Panc1 (cell line): ENCODE measurements around the gene IQGAP1.

Experiments
- CTCF ChIP-seq: fragments of 450-650 bp; IDR thresholded peaks from 2 replicates; pipeline ENCODE4 v1.5.1; 2017; ENCODE audit warnings: mild to moderate bottlenecking
- POLR2AphosphoS5 ChIP-seq: IDR thresholded peaks from 2 replicates; pipeline ENCODE4 v1.6.1; 2012; ENCODE audit warnings: mild to moderate bottlenecking, low read depth, low read length, moderate library complexity
- REST ChIP-seq, 2 experiments: IDR thresholded peaks; 2 replicates each; pipeline ENCODE4 v1.6.1; 2011 to 2012; ENCODE audit warnings: low read depth in 2 of 2, control low read depth in 1 of 2, low read length in 1 of 2, mild to moderate bottlenecking in 1 of 2, moderate library complexity in 1 of 2; ENCODE audit not compliant: insufficient read depth in 1 of 2
- TCF7L2 ChIP-seq: IDR thresholded peaks from 2 replicates; pipeline ENCODE4 v1.6.1; 2011; ENCODE audit warnings: mild to moderate bottlenecking, low read depth, low read length, inconsistent platforms

- TF ChIP-seq CTCF: no peak
- TF ChIP-seq TCF7L2: no peak
- TF ChIP-seq POLR2AphosphoS5: no peak
- no peak for TF ChIP-seq REST (IDR thresholded peaks at IDR 0.05; ENCODE audit: insufficient read depth in 1 of 2, low read depth in 2 of 2, low read length in 1 of 2)
Measured at GRCh38 chr15:90348456-90348855, 39.6 kb upstream of the IQGAP1 start.
